GM12801 (cell line): ENCODE measurements around the gene DDX41.

Source experiments
- CTCF ChIP-seq: IDR thresholded peaks from one replicate; pipeline ENCODE4 v1.5.1; 2011; ENCODE audit warnings: control low read depth; ENCODE audit not compliant: insufficient read length; ENCODE audit errors: extremely low read depth

The DDX41 gene

GRCh38 chr5:177487144-177487543 is 29.6 kb downstream of the DDX41 start:
- no peak for TF ChIP-seq CTCF

- TF ChIP-seq CTCF = no peak
Observed at GRCh38 chr5:177486256-177486655, 30.5 kb downstream of the DDX41 start.

- TF ChIP-seq CTCF = no peak
Observed at GRCh38 chr5:177484902-177485549, 31.7 kb downstream of the DDX41 start.

GRCh38 chr5:177483994-177484901 is 32.5 kb downstream of the DDX41 start:
- no peak for TF ChIP-seq CTCF

GRCh38 chr5:177483042-177483441 is 33.7 kb downstream of the DDX41 start:
- TF ChIP-seq CTCF = no peak

- no peak for TF ChIP-seq CTCF
Observed at GRCh38 chr5:177482359-177482795, 34.4 kb downstream of the DDX41 start.

GRCh38 chr5:177479774-177480173 is 37.0 kb downstream of the DDX41 start:
- TF ChIP-seq CTCF = no peak
